ENCODE results near the gene CPNE8. TPM values are rescaled to one million over a fixed set of nuclear protein-coding genes. Genes with fewer than 3 reads are reported as not detected.

Gene CPNE8
- total RNA-seq, 2 experiments from 2014 or later, result 1.4 to 1.7 TPM

- CTCF ChIA-PET, result interaction anchor here (1.4 kb wide), 1 partner anchor 9 kb away, joined by 4 read pairs; no protein-coding TSS in a partner anchor
- no peak for TF ChIP-seq CTCF (IDR thresholded peaks at IDR 0.05)
- no peak for DNase-seq
- POLR2A ChIA-PET, result no interaction called here
- H3K9me3 Mint-ChIP-seq, result peaks cover 2% of the 10 kb centered on the region
- ATAC-seq, result no peak
- no peak overlapping the region for H3K27ac Mint-ChIP-seq
- H3K4me3 Mint-ChIP-seq, result no peak overlapping the region
- H3K27me3 Mint-ChIP-seq, result no peaks in the 10 kb centered on the region
- H3K36me3 Mint-ChIP-seq (ENCODE audit: low read depth), result no peaks in the 10 kb centered on the region
- no peaks in the 10 kb centered on the region for H3K4me1 Mint-ChIP-seq (ENCODE audit: low read depth)
- intact Hi-C loops (cut with micrococcal nuclease), result no loop called here
Observed at GRCh38 chr12:38713294-38713693, 192.1 kb downstream of the CPNE8 start.

GRCh38 chr12:38711054-38711453 lies 194.3 kb downstream of the CPNE8 start:
- CTCF ChIA-PET, result no interaction called here
- ATAC-seq, result no peak
- POLR2A ChIA-PET, result no interaction called here
- H3K4me1 Mint-ChIP-seq (ENCODE audit: low read depth), result no peaks in the 10 kb centered on the region
- H3K27me3 Mint-ChIP-seq, result no peaks in the 10 kb centered on the region
- peaks cover 2% of the 10 kb centered on the region for H3K9me3 Mint-ChIP-seq
- intact Hi-C loops (cut with micrococcal nuclease), result no loop called here
- no peak for TF ChIP-seq CTCF (IDR thresholded peaks at IDR 0.05)
- H3K27ac Mint-ChIP-seq, result no peak overlapping the region
- no peak for DNase-seq
- H3K36me3 Mint-ChIP-seq (ENCODE audit: low read depth), result no peaks in the 10 kb centered on the region
- no peak overlapping the region for H3K4me3 Mint-ChIP-seq

GRCh38 chr12:38708466-38708865 lies 196.9 kb downstream of the CPNE8 start:
- Mint-ChIP-seq H3K27ac (no peak overlapping the region), H3K36me3 (ENCODE audit: low read depth) (no peaks in the 10 kb centered on the region), H3K4me3 (no peak overlapping the region), H3K4me1 (ENCODE audit: low read depth) (no peaks in the 10 kb centered on the region), H3K27me3 (no peaks in the 10 kb centered on the region), H3K9me3 (no peaks in the 10 kb centered on the region)
- CTCF ChIA-PET, result no interaction called here
- DNase-seq (no peak), ATAC-seq (no peak)
- intact Hi-C loops (cut with micrococcal nuclease), result no loop called here
- no peak for TF ChIP-seq CTCF (IDR thresholded peaks at IDR 0.05)
- POLR2A ChIA-PET, result no interaction called here

- Mint-ChIP-seq H3K36me3 (ENCODE audit: low read depth) (no peaks in the 10 kb centered on the region), H3K27ac (no peak overlapping the region), H3K4me3 (no peak overlapping the region), H3K27me3 (no peaks in the 10 kb centered on the region), H3K4me1 (ENCODE audit: low read depth) (no peaks in the 10 kb centered on the region), H3K9me3 (no peaks in the 10 kb centered on the region)
- no peak for TF ChIP-seq CTCF (IDR thresholded peaks at IDR 0.05)
- intact Hi-C loops (cut with micrococcal nuclease), result no loop called here
- no peak for DNase-seq
- ATAC-seq, result no peak
- CTCF ChIA-PET, result no interaction called here
- POLR2A ChIA-PET, result no interaction called here
Observed at GRCh38 chr12:38707648-38708047, 197.7 kb downstream of the CPNE8 start.

GRCh38 chr12:38697289-38697688 lies 208.1 kb downstream of the CPNE8 start:
- ChIA-PET CTCF (no interaction called here), POLR2A (no interaction called here)
- ATAC-seq, result no peak
- no peak for DNase-seq
- Mint-ChIP-seq H3K4me3 (no peak overlapping the region), H3K27me3 (no peaks in the 10 kb centered on the region), H3K36me3 (ENCODE audit: low read depth) (no peaks in the 10 kb centered on the region), H3K27ac (no peak overlapping the region), H3K9me3 (no peaks in the 10 kb centered on the region), H3K4me1 (ENCODE audit: low read depth) (no peaks in the 10 kb centered on the region)
- no peak for TF ChIP-seq CTCF (IDR thresholded peaks at IDR 0.05)
- intact Hi-C loops (cut with micrococcal nuclease), result no loop called here

All from activated CD8-positive, alpha-beta T cell treated with anti-CD3 and anti-CD28 coated beads for 36 hours (primary cell).